Naive B cell (primary cell): ENCODE measurements around the gene PRF1. TPM values are rescaled to one million over a fixed set of nuclear protein-coding genes. Genes with fewer than 3 reads are reported as not detected.
"Not testable (repeated sequence)": the region's sequence is repeated elsewhere in the genome, so short reads cannot be mapped to it uniquely, and the experiment has no call there.

ENCODE experiments used
- ATAC-seq, 2 donors: fragments of 150-1000 bp; cut with Tn5 transposase; 2 replicates each; pipeline ENCODE4 v1.10.0; 2021; ENCODE audit warnings: low read depth in 2 of 2, mild to moderate bottlenecking in 2 of 2, moderate library complexity in 2 of 2
- DNase-seq: peaks from one replicate; pipeline ENCODE4 v3.0.0; 2022
- H3K27ac Mint-ChIP-seq, 6 donors: one replicate each; pipeline ENCODE4 v1.8.0; 2020 to 2022; ENCODE audit warnings: mild to moderate bottlenecking in 6 of 6, mixed read lengths in 6 of 6, moderate library complexity in 5 of 6, inconsistent platforms in 2 of 6
- H3K27me3 Mint-ChIP-seq, 3 donors: one replicate each; pipeline ENCODE4 v1.8.0; 2021 to 2022; ENCODE audit warnings: mixed read lengths in 3 of 3, mild to moderate bottlenecking in 1 of 3
- H3K36me3 Mint-ChIP-seq, 2 donors: one replicate each; pipeline ENCODE4 v1.8.0; 2020 to 2022; ENCODE audit warnings: mixed read lengths in 2 of 2, inconsistent platforms in 1 of 2, mild to moderate bottlenecking in 1 of 2
- H3K4me1 Mint-ChIP-seq, 3 donors: one replicate each; pipeline ENCODE4 v1.8.0; 2020 to 2022; ENCODE audit warnings: mixed read lengths in 3 of 3, inconsistent platforms in 1 of 3, mild to moderate bottlenecking in 1 of 3, moderate library complexity in 1 of 3
- H3K4me3 Mint-ChIP-seq, 8 donors: one replicate each; pipeline ENCODE4 v1.8.0; 2020 to 2022; ENCODE audit warnings: mild to moderate bottlenecking in 8 of 8, mixed read lengths in 8 of 8, moderate library complexity in 8 of 8, inconsistent platforms in 2 of 8
- H3K9me3 Mint-ChIP-seq, 7 donors: one replicate each; pipeline ENCODE4 v1.8.0; 2020 to 2022; ENCODE audit warnings: mixed read lengths in 7 of 7, mild to moderate bottlenecking in 5 of 7, inconsistent platforms in 2 of 7, moderate library complexity in 1 of 7
- polyA plus RNA-seq, 6 donors: library from polyadenylated mRNA; unstranded; fragments of 300-500 nt; fragmentation: Illumina TruSeq; gene quantifications; one replicate each; pipeline ENCODE4 v1.2.3, GENCODE V29; 2021; ENCODE audit warnings: low read depth in 6 of 6

Gene PRF1
- 1 to 10 TPM; 1.2 to 9.3 (median 3.7) TPM for polyA plus RNA-seq

DNA sequence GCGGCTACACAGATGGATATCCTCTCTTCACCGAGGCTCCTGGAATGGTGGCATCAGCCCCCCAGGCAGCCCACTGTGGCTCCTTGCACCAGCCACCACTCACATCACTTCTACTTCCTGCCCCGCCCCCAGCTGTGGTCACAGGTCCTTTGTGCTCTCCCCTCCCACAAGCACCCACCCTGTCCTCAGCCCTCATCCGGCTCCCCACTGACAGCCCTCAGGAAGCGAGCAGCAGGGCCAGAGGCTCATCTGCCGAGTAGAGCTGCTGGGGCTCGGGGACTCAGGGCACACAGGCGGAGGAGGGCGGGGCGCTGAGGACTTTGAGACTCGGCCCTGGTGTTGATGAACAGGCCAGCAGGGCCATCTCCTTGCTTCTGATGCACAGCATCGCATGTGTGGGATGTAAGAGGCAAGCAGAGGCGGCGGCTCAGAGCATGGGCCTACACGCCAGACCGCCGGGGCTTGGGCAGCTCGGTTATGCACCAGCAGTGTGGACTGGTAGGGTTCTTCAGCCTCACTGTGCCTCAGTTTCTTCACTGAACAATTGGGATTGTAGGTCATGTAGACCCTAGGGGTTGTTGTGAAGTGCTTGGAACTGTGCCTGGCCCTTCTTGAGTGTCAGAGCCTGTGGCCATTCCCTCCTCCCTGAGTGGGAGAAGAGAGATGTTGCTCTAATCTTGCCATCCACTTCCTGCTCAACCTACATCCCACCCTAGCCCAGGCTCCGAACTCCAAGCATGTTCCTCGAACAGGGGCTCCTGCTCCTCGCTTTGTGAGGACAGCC is at the start of gene PRF1:
Gene PRF1, minus strand, starts transcription at position 77 of the 784 bp plus-strand sequence. CDS start 1,839 bp downstream, outside the sequence.
- Mint-ChIP-seq H3K27ac (no peak within 1 kb of the TSS), H3K9me3 (peaks cover 0 to 6% (median 0%) of the 10 kb centered on the region in 7 donors), H3K36me3 (no peaks in the 10 kb centered on the region), H3K4me1 (peaks cover 0 to 3% (median 0%) of the 10 kb centered on the region in 3 donors), H3K27me3 (no peaks in the 10 kb centered on the region), H3K4me3 (no peak within 1 kb of the TSS)
- DNase-seq (no peak), ATAC-seq (no peak)

DNA sequence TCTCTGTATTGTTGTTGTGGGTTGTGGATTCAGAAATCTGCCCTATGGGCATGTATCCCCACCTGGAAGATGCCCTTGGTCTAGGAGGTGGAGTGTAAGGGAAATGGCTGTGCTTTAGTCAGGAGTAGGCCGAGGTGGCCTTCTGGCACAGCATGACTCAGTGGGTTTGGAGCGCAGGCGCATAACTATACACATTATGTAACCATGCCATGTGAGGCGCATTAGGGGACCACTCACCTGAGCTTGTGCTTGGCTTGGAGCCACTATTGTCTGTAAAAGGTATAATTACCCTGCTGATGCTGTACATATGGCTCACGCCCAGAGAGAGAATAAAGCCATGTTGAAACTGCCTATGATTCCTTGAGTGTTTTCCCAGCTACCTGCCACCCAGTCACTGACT is 49.1 kb upstream of the PRF1 start:
- DNase-seq (no peak), ATAC-seq (no peak)
- no peak overlapping the region for H3K4me3 Mint-ChIP-seq
- peak overlapping the region in 2 of 6 donors; percentile 17 to 54 for H3K27ac Mint-ChIP-seq
- H3K4me1 Mint-ChIP-seq: peaks cover 0 to 4% (median 0%) of the 10 kb centered on the region in 3 donors
- peaks cover 7 to 21% (median 16%) of the 10 kb centered on the region in 3 donors for H3K27me3 Mint-ChIP-seq
- peaks cover 5 to 32% of the 10 kb centered on the region in 2 donors for H3K36me3 Mint-ChIP-seq
- peaks cover 15 to 84% (median 51%) of the 10 kb centered on the region in 7 donors for H3K9me3 Mint-ChIP-seq

DNA sequence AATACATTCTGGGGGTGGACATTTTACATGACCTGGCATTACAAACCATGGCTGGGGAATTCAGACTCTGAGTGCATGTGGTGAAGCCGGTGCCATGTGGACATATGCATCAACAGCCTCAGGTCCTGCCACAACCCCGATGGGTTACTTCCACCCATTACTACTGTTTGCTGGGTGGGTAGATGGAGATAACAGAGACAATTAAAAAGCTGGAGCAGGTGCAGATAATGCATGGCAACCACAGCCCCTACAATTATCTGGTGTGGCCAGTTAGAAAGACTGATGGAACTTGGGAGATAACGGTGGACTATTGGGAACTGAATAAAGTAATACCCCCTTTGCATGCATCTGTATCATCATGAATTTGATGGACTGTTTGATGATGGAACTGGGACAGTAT is 48.2 kb upstream of the PRF1 start:
- no peaks in the 10 kb centered on the region for H3K4me1 Mint-ChIP-seq
- peaks cover 15 to 88% (median 53%) of the 10 kb centered on the region in 7 donors for H3K9me3 Mint-ChIP-seq
- DNase-seq (no peak), ATAC-seq (no peak)
- H3K27ac Mint-ChIP-seq: no peak overlapping the region
- peaks cover 14 to 18% (median 16%) of the 10 kb centered on the region in 3 donors for H3K27me3 Mint-ChIP-seq
- H3K4me3 Mint-ChIP-seq: no peak overlapping the region
- peaks cover 5 to 32% of the 10 kb centered on the region in 2 donors for H3K36me3 Mint-ChIP-seq

DNA sequence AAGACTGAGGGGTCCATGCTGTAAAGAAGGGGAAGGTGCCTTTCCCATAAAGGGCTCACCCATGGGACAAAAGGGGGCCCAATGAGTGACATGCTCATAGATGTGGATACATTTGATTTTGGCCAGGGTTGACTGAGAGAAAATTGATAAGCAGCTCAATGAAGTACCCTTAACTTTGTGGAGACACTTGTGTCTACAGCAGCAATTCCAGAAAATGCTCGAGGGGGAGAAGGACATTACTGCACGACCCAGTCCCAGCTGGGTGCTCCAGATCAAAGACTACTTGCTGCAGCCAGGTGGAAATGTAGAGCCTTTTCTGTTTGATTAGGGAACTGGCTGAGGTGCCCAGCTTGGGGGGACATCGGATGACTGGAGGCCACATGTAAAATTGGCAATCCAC is 47.6 kb upstream of the PRF1 start:
- ATAC-seq (no peak), DNase-seq (no peak)
- H3K27me3 Mint-ChIP-seq: peaks cover 10 to 18% (median 16%) of the 10 kb centered on the region in 3 donors
- H3K36me3 Mint-ChIP-seq: peaks cover 5 to 32% of the 10 kb centered on the region in 2 donors
- H3K9me3 Mint-ChIP-seq: peaks cover 15 to 82% (median 53%) of the 10 kb centered on the region in 7 donors
- no peak overlapping the region for H3K4me3 Mint-ChIP-seq
- no peak overlapping the region for H3K27ac Mint-ChIP-seq
- no peaks in the 10 kb centered on the region for H3K4me1 Mint-ChIP-seq

DNA sequence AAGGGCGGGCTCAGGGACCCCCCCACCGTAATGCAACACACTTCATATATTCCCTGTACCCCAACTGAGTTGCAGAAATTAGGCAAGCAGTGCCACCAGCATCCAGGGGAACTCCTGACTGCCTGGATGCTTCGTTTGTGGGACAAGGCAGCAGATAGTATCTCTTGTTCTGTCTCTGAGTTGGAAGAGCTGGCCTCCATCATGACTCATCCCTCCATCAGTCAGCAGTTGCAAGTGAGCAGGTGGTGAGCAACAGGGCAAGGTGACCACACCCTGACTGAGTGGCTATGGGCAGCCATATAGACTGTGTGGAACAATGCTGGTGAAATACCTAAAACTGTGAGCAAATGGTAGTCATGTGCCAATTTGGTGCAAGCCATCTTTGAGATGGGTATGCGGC is 47.0 kb upstream of the PRF1 start:
- Mint-ChIP-seq H3K36me3 (peaks cover 5 to 32% of the 10 kb centered on the region in 2 donors), H3K4me1 (no peaks in the 10 kb centered on the region), H3K9me3 (peaks cover 15 to 82% (median 53%) of the 10 kb centered on the region in 7 donors), H3K27me3 (peaks cover 13 to 21% (median 16%) of the 10 kb centered on the region in 3 donors), H3K4me3 (no peak overlapping the region), H3K27ac (no peak overlapping the region)
- ATAC-seq (no peak), DNase-seq (no peak)

DNA sequence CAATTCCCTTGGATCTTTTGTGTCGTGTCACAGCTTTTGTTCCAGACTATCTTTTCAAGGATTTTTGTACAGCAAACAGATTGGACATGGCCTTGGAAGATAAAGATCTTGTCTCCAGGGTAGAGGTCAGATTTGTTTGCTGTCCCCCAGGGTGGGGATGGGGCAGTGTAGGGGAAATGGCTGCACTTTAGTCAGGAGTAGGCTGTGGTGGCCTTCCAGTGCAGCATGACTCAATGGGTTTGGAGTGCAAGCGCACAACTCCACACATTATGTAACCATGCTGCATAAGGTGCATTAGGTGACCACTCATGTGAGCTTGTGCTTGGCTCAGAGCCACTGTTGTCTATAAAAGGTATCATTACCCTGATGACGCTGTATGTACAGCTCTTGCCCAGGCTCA is 45.9 kb upstream of the PRF1 start:
- Mint-ChIP-seq H3K36me3 (peaks cover 5 to 32% of the 10 kb centered on the region in 2 donors), H3K9me3 (peaks cover 15 to 71% (median 52%) of the 10 kb centered on the region in 7 donors), H3K27me3 (peaks cover 18 to 31% (median 20%) of the 10 kb centered on the region in 3 donors), H3K27ac (no peak overlapping the region), H3K4me3 (no peak overlapping the region), H3K4me1 (no peaks in the 10 kb centered on the region)
- ATAC-seq: no peak
- no peak for DNase-seq

DNA sequence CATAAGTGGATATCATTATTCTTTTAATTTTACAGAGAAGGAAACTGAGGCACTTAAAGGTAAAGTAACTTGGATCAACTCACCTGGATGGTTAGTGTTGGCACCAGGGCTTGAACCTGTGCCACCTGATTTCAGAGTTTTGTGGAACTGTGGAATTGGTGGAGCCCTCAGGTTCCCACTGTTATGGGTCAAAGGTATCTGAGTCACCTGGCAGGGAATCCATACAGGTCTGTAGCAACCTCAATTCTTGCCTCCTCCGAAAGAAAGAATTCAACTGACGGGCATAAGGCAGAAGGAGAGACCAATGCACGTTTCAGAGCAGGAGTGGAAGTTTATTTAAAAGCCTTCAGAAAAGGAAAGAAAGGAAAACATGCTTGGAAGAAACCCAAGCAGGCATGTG is 44.5 kb upstream of the PRF1 start:
- Mint-ChIP-seq H3K36me3 (peaks cover 5 to 32% of the 10 kb centered on the region in 2 donors), H3K27ac (no peak overlapping the region), H3K4me3 (no peak overlapping the region), H3K4me1 (no peaks in the 10 kb centered on the region), H3K27me3 (peaks cover 18 to 35% (median 20%) of the 10 kb centered on the region in 3 donors), H3K9me3 (peaks cover 15 to 59% (median 43%) of the 10 kb centered on the region in 7 donors)
- DNase-seq (no peak), ATAC-seq (no peak)

DNA sequence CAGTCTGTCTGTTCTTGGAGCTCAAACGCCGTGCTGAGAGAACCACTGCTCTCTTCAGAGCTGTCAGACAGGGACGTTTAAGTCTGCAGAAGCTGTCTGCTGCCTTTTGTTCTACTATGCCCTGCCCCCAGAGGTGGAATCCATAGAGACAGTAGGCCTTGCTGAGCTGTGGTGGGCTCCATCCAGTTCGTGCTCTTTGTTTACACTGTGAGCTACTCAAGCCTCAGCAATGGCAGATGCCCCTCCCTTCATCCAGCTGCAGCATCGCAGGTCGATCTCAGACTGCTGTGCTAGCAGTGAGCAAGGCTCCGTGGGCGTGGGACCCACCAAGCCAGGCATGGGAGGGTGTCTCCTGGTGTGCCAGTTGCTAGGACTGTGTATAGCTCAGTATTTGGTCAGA is 42.4 kb upstream of the PRF1 start:
- peaks cover 18 to 39% (median 20%) of the 10 kb centered on the region in 3 donors for H3K27me3 Mint-ChIP-seq
- ATAC-seq, H3K27ac Mint-ChIP-seq, DNase-seq, H3K4me3 Mint-ChIP-seq, H3K4me1 Mint-ChIP-seq: not testable (repeated sequence)
- peaks cover 9 to 39% (median 26%) of the 10 kb centered on the region in 7 donors for H3K9me3 Mint-ChIP-seq
- H3K36me3 Mint-ChIP-seq: peaks cover 0 to 19% of the 10 kb centered on the region in 2 donors

DNA sequence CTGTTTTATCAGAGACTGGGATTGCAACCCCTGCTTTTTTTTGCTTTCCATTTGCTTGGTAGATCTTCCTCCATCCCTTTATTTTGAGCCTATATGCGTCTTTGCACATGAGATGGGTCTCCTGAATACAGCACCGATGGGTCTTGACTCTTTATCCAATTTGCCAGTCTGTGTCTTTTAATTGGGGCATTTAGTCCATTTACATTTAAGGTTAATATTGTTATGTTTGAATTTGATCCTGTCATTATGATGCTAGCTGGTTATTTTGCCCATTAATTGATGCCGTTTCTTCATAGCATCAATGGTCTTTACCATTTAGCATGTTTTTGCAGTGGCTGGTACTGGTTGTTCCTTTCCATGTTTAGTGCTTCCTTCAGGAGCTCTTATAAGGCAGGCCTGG is 40.7 kb upstream of the PRF1 start:
- Mint-ChIP-seq H3K27me3 (peaks cover 17 to 35% (median 18%) of the 10 kb centered on the region in 3 donors), H3K9me3 (peaks cover 3 to 22% (median 13%) of the 10 kb centered on the region in 7 donors)
- ATAC-seq, H3K36me3 Mint-ChIP-seq, DNase-seq, H3K4me1 Mint-ChIP-seq, H3K27ac Mint-ChIP-seq, H3K4me3 Mint-ChIP-seq: not testable (repeated sequence)

DNA sequence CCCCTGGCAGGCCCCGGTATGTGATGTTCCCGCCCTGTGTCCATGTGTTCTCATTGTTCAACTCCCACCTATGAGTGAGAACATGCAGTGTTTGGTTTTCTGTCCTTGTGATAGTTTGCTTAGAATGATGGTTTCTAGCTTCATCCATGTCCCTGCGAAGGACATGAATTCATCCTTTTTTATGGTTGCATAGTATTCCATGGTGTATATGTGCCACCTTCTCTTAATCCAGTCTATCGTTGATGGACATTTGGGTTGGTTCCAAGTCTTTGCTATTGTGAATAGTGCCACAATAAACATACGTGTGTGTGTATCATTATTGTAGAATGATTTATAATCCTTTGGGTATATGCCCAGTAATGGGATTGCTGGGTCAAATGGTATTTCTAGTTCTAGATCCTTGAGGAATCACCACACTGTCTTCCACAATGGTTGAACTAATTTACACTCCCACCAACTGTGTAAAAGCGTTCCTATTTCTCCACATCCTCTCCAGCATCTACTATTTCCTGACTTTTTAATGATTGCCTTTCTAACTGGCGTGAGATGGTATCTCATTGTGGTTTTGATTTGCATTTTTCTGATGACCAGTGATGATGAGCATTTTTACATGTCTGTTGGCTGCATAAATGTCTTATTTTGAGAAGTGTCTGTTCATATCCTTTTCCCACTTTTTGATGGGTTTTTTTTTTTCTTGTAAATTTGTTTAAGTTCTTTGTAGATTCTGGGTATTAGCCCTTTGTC is 37.3 kb upstream of the PRF1 start:
- not testable (repeated sequence) for H3K9me3 Mint-ChIP-seq, ATAC-seq, H3K4me3 Mint-ChIP-seq, DNase-seq, H3K4me1 Mint-ChIP-seq, H3K36me3 Mint-ChIP-seq
- Mint-ChIP-seq H3K27ac (peak overlapping the region in 1 of 6 donors; percentile 29), H3K27me3 (peaks cover 4 to 23% (median 10%) of the 10 kb centered on the region in 3 donors)

DNA sequence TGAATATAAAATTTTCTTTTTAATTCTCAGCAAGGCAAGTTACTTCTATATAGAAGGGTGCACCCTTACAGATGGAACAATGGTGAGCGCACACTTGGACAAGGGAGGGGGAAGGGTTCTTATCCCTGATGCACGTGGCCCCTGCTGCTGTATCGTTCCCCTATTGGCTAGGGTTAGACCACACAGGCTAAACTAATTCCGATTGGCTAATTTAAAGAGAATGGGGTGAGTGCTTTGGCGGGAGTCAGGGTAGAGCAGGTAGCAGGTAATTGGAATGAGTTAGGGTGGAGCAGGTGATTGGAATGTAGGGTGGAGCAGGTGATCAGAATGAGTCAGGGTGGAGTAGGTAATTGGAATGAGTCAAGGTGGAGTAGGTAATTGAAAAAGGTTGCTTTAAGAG is 32.0 kb upstream of the PRF1 start:
- ATAC-seq, H3K36me3 Mint-ChIP-seq, H3K27ac Mint-ChIP-seq, H3K4me3 Mint-ChIP-seq, DNase-seq, H3K4me1 Mint-ChIP-seq: not testable (repeated sequence)
- peaks cover 3 to 16% (median 11%) of the 10 kb centered on the region in 7 donors for H3K9me3 Mint-ChIP-seq
- peaks cover 9 to 27% (median 12%) of the 10 kb centered on the region in 3 donors for H3K27me3 Mint-ChIP-seq

DNA sequence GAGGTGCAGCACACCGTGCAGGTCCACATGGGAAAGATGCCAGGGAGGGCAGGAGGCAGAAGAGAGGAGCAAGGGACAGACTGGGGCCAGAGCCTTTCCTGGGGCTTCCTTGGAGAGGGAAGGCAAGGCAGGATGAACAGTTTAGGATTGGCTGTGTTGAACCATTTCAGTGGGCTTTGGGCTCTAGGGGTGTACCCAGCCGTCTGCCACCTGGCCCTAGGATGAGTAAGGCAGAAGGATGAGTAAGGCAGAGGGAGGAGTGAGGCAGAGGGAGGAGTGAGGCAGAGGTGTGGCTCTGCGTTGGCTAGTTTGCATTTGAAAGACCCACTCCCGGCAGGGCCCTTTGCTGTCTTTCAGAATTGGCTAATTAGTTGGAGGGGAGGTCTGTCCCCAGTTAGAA is 31.5 kb upstream of the PRF1 start:
- Mint-ChIP-seq H3K4me3 (no peak overlapping the region), H3K27ac (no peak overlapping the region), H3K27me3 (peaks cover 9 to 27% (median 12%) of the 10 kb centered on the region in 3 donors)

DNA sequence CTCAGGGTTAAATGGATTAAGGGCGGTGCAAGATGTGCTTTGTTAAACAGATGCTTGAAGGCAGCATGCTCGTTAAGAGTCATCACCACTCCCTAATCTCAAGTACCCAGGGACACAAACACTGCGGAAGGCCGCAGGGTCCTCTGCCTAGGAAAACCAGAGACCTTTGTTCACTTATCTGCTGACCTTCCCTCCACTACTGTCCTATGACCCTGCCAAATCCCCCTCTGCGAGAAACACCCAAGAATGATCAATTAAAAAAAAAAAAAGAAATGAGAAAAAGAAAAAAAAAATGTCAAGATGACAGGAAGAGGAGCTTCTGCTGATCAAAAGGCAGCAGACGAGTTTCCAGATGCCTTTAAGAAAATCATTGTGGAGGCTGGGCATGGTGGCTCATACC is 29.2 kb upstream of the PRF1 start:
- H3K4me1 Mint-ChIP-seq, DNase-seq, ATAC-seq, H3K4me3 Mint-ChIP-seq: not testable (repeated sequence)
- H3K36me3 Mint-ChIP-seq: peaks cover 6 to 16% of the 10 kb centered on the region in 2 donors
- H3K27ac Mint-ChIP-seq: peak overlapping the region in 1 of 6 donors; percentile 62
- H3K9me3 Mint-ChIP-seq: peaks cover 6 to 31% (median 17%) of the 10 kb centered on the region in 7 donors
- peaks cover 9 to 27% (median 12%) of the 10 kb centered on the region in 3 donors for H3K27me3 Mint-ChIP-seq

More for the DNA sequence above, 31.5 kb upstream of the PRF1 start:
- Mint-ChIP-seq H3K4me1 (no peaks in the 10 kb centered on the region), H3K9me3 (peaks cover 3 to 19% (median 14%) of the 10 kb centered on the region in 7 donors), H3K36me3 (peaks cover 6 to 9% of the 10 kb centered on the region in 2 donors)
- DNase-seq: no peak
- no peak for ATAC-seq
